HTERT RPE-1 (cell line): Measurements from ENCODE around the gene DVL2.
"Not testable (repeated sequence)": the region's sequence is repeated elsewhere in the genome, so short reads cannot be mapped to it uniquely, and the experiment has no call there.

Experiments used
- in situ Hi-C: fragments of 300-500 bp; cut with MboI; formaldehyde crosslinking; loops from 4 replicates; pipeline ENCODE4 v1.14.3; 2020; ENCODE audit warnings: low sequenced_read_pairs

The DVL2 gene

GRCh38 chr17:7204828-7205461 is 29.4 kb downstream of the DVL2 start:
- in situ Hi-C loops, result no loop called here

GRCh38 chr17:7204336-7204735 is 30.0 kb downstream of the DVL2 start:
- in situ Hi-C loops, result no loop called here

- in situ Hi-C loops, result no loop called here
These were observed 30.9 kb downstream of the DVL2 start for GRCh38 chr17:7203391-7203790.

GRCh38 chr17:7196651-7197401 is 37.5 kb downstream of the DVL2 start:
- in situ Hi-C loops, result no loop called here

- in situ Hi-C loops, result no loop called here
These were observed 38.3 kb downstream of the DVL2 start for GRCh38 chr17:7195971-7196370.

- in situ Hi-C loops, result no loop called here
These were observed 41.9 kb downstream of the DVL2 start for GRCh38 chr17:7192271-7192937.

GRCh38 chr17:7191571-7192270 is 42.6 kb downstream of the DVL2 start:
- in situ Hi-C loops, result no loop called here

GRCh38 chr17:7191069-7191468 is 43.2 kb downstream of the DVL2 start:
- in situ Hi-C loops, result no loop called here

- in situ Hi-C loops, result no loop called here
These were observed 43.9 kb downstream of the DVL2 start for GRCh38 chr17:7190276-7190917.

GRCh38 chr17:7186241-7186640 is 48.1 kb downstream of the DVL2 start:
- in situ Hi-C loops, result no loop called here

GRCh38 chr17:7184647-7185046 is 49.7 kb downstream of the DVL2 start:
- in situ Hi-C loops, result no loop called here

GRCh38 chr17:7184091-7184488 is 50.2 kb downstream of the DVL2 start:
- in situ Hi-C loops, result no loop called here

GRCh38 chr17:7183433-7184090 is 50.8 kb downstream of the DVL2 start:
- in situ Hi-C loops, result no loop called here

GRCh38 chr17:7182101-7182500 is 52.2 kb downstream of the DVL2 start:
- in situ Hi-C loops, result not testable (repeated sequence)

- in situ Hi-C loops, result no loop called here
These were observed 54.7 kb downstream of the DVL2 start, which contains the start of gene ASGR1 for GRCh38 chr17:7179317-7180254. Gene ASGR1 (minus strand): TSS chr17:7179370. CDS start chr17:7178563, 807 bp downstream.

- in situ Hi-C loops, result no loop called here
These were observed 55.4 kb downstream of the DVL2 start for GRCh38 chr17:7178973-7179316.

GRCh38 chr17:7177954-7178477 is 56.3 kb downstream of the DVL2 start:
- in situ Hi-C loops, result no loop called here

GRCh38 chr17:7177191-7177953 is 56.9 kb downstream of the DVL2 start:
- in situ Hi-C loops, result no loop called here
